GM23248 (cell line): ENCODE data around the gene ZDHHC9. TPM values are rescaled to one million over a fixed set of nuclear protein-coding genes. Genes with fewer than 3 reads are reported as not detected.

ENCODE experiments used
- DNase-seq: peaks from one replicate; pipeline ENCODE4 v3.0.0-alpha.2; 2015
- H2AFZ ChIP-seq: fragments of 200-600 bp; sonication (generic); 2 replicates; pipeline ENCODE4 v1.6.1; 2016; ENCODE audit warnings: antibody characterized with exemption
- H3F3A ChIP-seq: fragments of 200-600 bp; sonication (generic); 2 replicates; pipeline ENCODE4 v1.6.1; 2016; ENCODE audit warnings: mild to moderate bottlenecking, antibody characterized with exemption, mixed run types; ENCODE audit not compliant: insufficient read depth
- H3K27ac ChIP-seq: fragments of 200-600 bp; sonication (generic); 2 replicates; pipeline ENCODE4 v1.5.1; 2016; ENCODE audit warnings: mild to moderate bottlenecking
- H3K27me3 ChIP-seq: fragments of 200-600 bp; sonication (generic); replicated peaks from 2 replicates; pipeline ENCODE4 v1.6.1; 2016; ENCODE audit warnings: mild to moderate bottlenecking; ENCODE audit not compliant: insufficient read depth
- H3K36me3 ChIP-seq: fragments of 200-600 bp; sonication (generic); 2 replicates; pipeline ENCODE4 v1.6.1; 2016; ENCODE audit warnings: low read depth, mild to moderate bottlenecking
- H3K4me1 ChIP-seq: fragments of 200-600 bp; sonication (generic); 2 replicates; pipeline ENCODE4 v1.6.1; 2016; ENCODE audit warnings: mild to moderate bottlenecking; ENCODE audit not compliant: insufficient read depth
- H3K4me2 ChIP-seq: fragments of 200-600 bp; sonication (generic); one replicate; pipeline ENCODE4 v1.6.1; 2016; ENCODE audit warnings: mild to moderate bottlenecking; ENCODE audit not compliant: unreplicated experiment
- H3K4me3 ChIP-seq: fragments of 200-600 bp; sonication (generic); 2 replicates; pipeline ENCODE4 v1.5.1; 2016; ENCODE audit warnings: mild to moderate bottlenecking
- H3K79me2 ChIP-seq: fragments of 200-600 bp; sonication (generic); 2 replicates; pipeline ENCODE4 v1.6.1; 2016; ENCODE audit warnings: mild to moderate bottlenecking; ENCODE audit not compliant: insufficient read depth
- H3K9ac ChIP-seq: fragments of 200-600 bp; sonication (generic); 2 replicates; pipeline ENCODE4 v1.6.1; 2016; ENCODE audit warnings: mild to moderate bottlenecking
- H3K9me2 ChIP-seq: fragments of 200-600 bp; sonication (generic); 2 replicates; pipeline ENCODE4 v1.6.1; 2016; ENCODE audit warnings: mixed run types, mild to moderate bottlenecking, moderate library complexity; ENCODE audit not compliant: insufficient read depth
- H3K9me3 ChIP-seq: fragments of 200-600 bp; sonication (generic); one replicate; pipeline ENCODE4 v1.6.1; 2017; ENCODE audit warnings: low read depth
- H4K20me1 ChIP-seq: fragments of 200-600 bp; sonication (generic); 2 replicates; pipeline ENCODE4 v1.6.0; 2016; ENCODE audit not compliant: insufficient read depth
- EZH2 ChIP-seq: fragments of 200-600 bp; sonication (generic); IDR thresholded peaks from 2 replicates; pipeline ENCODE4 v1.6.1; 2018; ENCODE audit warnings: antibody characterized with exemption, mild to moderate bottlenecking; ENCODE audit not compliant: insufficient read depth, poor library complexity, severe bottlenecking
- EZH2phosphoT487 ChIP-seq: fragments of 200-600 bp; sonication (generic); IDR thresholded peaks from 2 replicates; pipeline ENCODE4 v1.6.1; 2018; ENCODE audit warnings: antibody characterized with exemption, moderate library complexity, mild to moderate bottlenecking, low read depth; ENCODE audit not compliant: insufficient read depth
- WGBS, 2 experiments: methylation state at CpG; one replicate each; pipeline ENCODE4 v1.1.6; 2015 to 2017; ENCODE audit warnings: low lambda C conversion rate in 2 of 2, low coverage in 1 of 2; ENCODE audit errors: missing lambda C conversion rate in 2 of 2; 5-methylcytosine and 5-hydroxymethylcytosine counted together
- in situ Hi-C: fragments of 300-500 bp; cut with MboI; formaldehyde crosslinking; loops from 2 replicates; pipeline ENCODE4 v1.15.0; 2020
- polyA plus RNA-seq: library from polyadenylated mRNA; unstranded; fragments of >200 nt; fragmentation: Nextera tagmentation; extraction: Ambion mirVana; gene quantifications from 2 replicates; pipeline ENCODE4 v1.2.1, GENCODE V29; 2016
- total RNA-seq: library from RNA; depleted of rRNA; stranded (reverse); fragments of >200 nt; shearing (Covaris generic); gene quantifications from 2 replicates; pipeline ENCODE4 v1.2.3, GENCODE V29; 2014

ZDHHC9 gene
- total and polyA plus RNA-seq, 2 experiments from 2014 or later: 27.5 to 54.4 TPM

DNA sequence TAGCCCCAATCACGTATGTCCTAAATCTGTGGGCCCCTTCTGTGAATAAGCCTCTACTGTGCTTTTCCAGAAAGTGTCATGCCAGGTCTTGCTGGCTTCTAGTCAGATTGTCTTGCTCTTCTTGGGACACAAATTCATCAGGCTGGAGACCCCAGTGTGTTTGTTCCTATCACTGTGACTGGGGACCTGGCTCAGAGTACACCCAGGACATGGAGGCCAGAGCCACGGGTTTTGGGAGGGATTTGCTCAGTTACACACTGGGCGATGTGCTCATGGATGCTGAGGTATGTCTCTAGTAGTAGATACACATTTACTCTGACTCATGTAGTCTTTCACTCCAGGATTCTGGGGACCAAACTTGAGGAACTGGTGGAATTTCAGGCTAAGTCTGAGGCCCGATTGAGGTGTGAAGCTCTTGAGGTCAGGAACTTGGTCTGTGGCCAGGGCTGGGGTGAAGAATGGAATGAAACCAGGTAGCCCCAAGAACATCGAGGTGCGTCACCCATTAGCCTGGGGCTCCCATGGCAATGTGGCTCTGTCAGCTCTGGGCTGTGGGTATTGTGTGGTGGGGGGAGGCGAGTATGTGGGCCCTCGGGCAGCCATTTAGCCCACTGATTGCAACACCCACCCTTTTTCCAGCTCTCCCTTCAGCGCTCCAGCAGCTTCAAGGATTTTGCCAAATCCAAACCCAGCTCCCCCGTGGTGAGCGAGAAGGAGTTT is 56.2 kb downstream of the ZDHHC9 start:
- no peaks in the 10 kb centered on the region for H3K27me3 ChIP-seq
- no peaks in the 10 kb centered on the region for H4K20me1 ChIP-seq
- WGBS, 2 experiments: 68 to 81% methylated on average over 6 to 11 of the region's 11 CpGs
- H2AFZ ChIP-seq: no peak overlapping the region
- no peaks in the 10 kb centered on the region for H3K36me3 ChIP-seq
- H3K79me2 ChIP-seq: no peaks in the 10 kb centered on the region
- no peaks in the 10 kb centered on the region for H3K4me1 ChIP-seq
- H3K4me3 ChIP-seq: no peak overlapping the region
- H3K4me2 ChIP-seq: no peak overlapping the region
- no peaks in the 10 kb centered on the region for H3F3A ChIP-seq
- no peak overlapping the region for H3K27ac ChIP-seq
- in situ Hi-C loops: no loop called here
- no peak overlapping the region for H3K9ac ChIP-seq
- DNase-seq: no peak
- no peaks in the 10 kb centered on the region for H3K9me2 ChIP-seq
- no peak for TF ChIP-seq EZH2phosphoT487
- no peak for TF ChIP-seq EZH2
- H3K9me3 ChIP-seq: no peaks in the 10 kb centered on the region

DNA sequence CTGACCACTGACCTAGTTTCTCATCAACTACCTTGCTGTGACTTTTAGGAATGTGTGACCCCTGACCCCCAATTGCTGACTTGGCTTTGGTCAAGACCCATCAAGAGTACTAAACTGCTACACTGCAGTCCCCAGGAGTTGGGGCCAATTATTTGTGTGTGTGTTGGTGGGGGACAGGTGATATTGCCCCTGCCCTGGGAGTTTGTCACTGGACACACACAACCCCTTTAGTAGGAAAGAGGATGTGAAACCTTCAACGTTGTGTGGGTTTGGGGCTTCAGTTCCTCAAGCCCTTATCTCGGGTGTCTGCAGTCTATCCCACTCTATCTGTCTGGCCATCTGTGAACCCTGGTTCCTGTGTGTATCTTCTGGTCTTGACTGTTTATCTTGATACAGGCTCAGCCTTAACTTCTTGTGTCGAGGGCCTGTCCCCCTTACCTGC is 57.5 kb downstream of the ZDHHC9 start:
- Histone ChIP-seq H3K9ac (no peak overlapping the region), H3K36me3 (no peaks in the 10 kb centered on the region), H3K27ac (no peak overlapping the region), H3K4me2 (no peak overlapping the region), H3K4me3 (no peak overlapping the region), H3K9me2 (no peaks in the 10 kb centered on the region), H3F3A (no peaks in the 10 kb centered on the region), H2AFZ (no peak overlapping the region), H3K9me3 (no peaks in the 10 kb centered on the region), H3K4me1 (no peaks in the 10 kb centered on the region), H3K27me3 (no peaks in the 10 kb centered on the region), H4K20me1 (no peaks in the 10 kb centered on the region), H3K79me2 (no peaks in the 10 kb centered on the region)
- TF ChIP-seq EZH2phosphoT487 (no peak), EZH2 (no peak)
- WGBS, 2 experiments: 60 to 69% methylated on average over 3 of the region's 3 CpGs
- DNase-seq: no peak
- in situ Hi-C loops: no loop called here

DNA sequence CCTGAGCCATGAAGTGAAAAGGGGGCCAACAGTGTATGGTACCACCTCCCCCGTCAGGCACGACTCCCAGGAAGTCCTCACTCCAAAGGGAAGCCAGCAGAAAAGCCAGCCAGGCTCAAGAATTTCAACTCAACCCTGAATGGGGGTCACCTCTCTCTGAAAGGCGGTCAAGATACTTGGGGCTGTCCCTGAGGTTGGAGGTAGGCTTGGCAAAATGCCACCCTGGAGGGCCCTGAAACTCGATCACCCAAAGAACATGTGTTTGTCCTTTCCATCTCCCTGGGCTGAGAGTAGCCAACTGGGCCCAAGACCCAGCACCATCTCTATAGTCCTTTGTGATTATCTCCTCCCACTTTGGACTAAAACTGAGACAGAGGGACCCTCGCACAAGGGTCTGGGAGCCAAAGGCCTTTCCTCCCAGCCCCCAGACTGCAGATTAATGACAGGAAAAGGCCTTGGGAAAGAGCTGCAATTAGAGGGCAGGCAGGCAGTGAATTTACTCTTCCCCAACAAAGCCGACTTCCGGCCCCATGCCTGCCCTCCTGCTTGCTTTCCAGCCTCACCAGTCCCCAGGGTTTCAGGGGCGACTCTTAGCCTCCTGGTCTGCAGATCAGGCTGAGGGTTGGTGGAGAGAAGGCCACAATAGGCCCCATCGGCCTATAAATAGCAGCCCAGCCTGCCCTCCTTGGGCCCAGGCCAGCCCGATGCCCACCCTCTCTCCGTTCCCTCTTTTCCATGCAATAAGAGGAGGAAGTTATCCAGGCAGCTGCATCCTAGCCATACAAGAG is 58.3 kb downstream of the ZDHHC9 start:
- no peak for DNase-seq

DNA sequence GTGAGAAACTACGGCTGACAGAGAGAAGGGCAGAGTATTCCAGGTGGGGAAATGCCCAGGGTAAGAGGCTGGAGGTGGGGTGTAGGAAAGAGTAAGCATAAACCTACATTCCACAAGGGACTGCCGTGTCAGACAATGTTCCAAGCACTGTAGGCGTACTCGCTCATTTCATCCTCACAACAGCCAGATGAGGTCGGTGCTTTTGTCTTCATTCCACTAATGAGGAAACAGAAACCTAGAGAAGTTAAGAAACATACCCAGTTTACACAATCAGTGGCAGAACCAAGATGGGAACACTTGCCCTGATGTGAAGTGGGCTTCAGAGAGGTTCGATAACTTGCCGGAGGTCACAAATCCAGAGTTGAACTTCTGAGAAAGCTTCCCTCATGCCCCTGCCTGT is 59.3 kb downstream of the ZDHHC9 start:
- H3K36me3 ChIP-seq: no peaks in the 10 kb centered on the region
- no peaks in the 10 kb centered on the region for H3K9me3 ChIP-seq
- no peaks in the 10 kb centered on the region for H3K9me2 ChIP-seq
- H4K20me1 ChIP-seq: no peaks in the 10 kb centered on the region
- H3K27me3 ChIP-seq: no peaks in the 10 kb centered on the region
- H3F3A ChIP-seq: no peaks in the 10 kb centered on the region
- no peaks in the 10 kb centered on the region for H3K79me2 ChIP-seq
- TF ChIP-seq EZH2: no peak
- TF ChIP-seq EZH2phosphoT487: no peak
- no peak overlapping the region for H3K4me2 ChIP-seq
- in situ Hi-C loops: no loop called here
- WGBS, 2 experiments: 79 to 93% methylated on average over 7 of the region's 7 CpGs
- DNase-seq: no peak
- no peak overlapping the region for H3K27ac ChIP-seq
- H3K4me1 ChIP-seq: no peaks in the 10 kb centered on the region
- no peak overlapping the region for H2AFZ ChIP-seq
- H3K4me3 ChIP-seq: no peak overlapping the region
- H3K9ac ChIP-seq: no peak overlapping the region

More for the DNA sequence above, 58.3 kb downstream of the ZDHHC9 start:
- TF ChIP-seq EZH2phosphoT487 (no peak), EZH2 (no peak)
- Histone ChIP-seq H3K4me3 (no peak overlapping the region), H4K20me1 (no peaks in the 10 kb centered on the region), H3K4me2 (no peak overlapping the region), H3K27me3 (no peaks in the 10 kb centered on the region), H3K27ac (no peak overlapping the region), H3K79me2 (no peaks in the 10 kb centered on the region), H3K9me2 (no peaks in the 10 kb centered on the region), H2AFZ (no peak overlapping the region), H3K9ac (no peak overlapping the region), H3K36me3 (no peaks in the 10 kb centered on the region), H3K4me1 (no peaks in the 10 kb centered on the region), H3F3A (no peaks in the 10 kb centered on the region), H3K9me3 (no peaks in the 10 kb centered on the region)
- 72 to 76% methylated on average over 11 of the region's 11 CpGs for WGBS, 2 experiments
- in situ Hi-C loops: no loop called here
